ENCODE data around the gene PISD. TPM values are rescaled to one million over a fixed set of nuclear protein-coding genes. Genes with fewer than 3 reads are reported as not detected.

The PISD gene
- total and polyA plus RNA-seq, 9 of the 15 experiments (the other 6 are each of a cell fraction or from before 2014, with no cell fraction given) = 24.5 to 65.9 (median 36.6) TPM

DNA sequence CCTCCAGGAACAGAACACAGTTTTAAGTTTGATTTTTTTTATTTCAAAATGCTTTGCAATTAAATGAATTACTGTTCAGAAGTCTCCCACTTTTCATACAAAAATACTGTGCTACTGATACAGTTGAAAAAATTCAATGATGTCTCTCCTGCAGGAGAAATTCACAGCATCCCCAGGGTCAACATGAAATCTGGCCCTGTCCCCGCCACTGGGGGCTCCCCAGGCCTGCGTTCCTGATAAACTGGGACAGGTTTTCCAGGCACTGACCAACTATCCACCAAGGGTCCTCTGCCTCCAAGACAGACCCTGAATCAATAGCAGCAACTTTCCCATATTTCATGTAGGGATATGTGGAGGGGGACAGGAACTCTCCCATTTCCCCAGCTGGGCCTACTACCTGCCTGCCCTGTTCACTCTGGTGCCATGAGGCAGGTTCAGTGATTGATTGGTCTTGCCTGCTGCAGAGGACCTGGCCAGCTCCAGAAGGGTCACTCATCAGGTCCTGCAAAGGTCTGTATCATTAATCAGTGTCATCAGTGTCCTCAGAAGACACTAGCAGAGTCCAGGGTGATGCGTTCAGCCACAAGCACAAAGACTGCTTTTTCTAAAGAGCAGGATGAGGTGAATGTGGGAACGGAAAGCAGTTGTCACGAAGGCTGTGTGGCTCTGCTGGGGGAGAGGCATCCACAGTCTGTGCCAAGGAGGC lies 43.4 kb downstream of the PISD start (continued):
- TF ChIP-seq, protein P1, sequence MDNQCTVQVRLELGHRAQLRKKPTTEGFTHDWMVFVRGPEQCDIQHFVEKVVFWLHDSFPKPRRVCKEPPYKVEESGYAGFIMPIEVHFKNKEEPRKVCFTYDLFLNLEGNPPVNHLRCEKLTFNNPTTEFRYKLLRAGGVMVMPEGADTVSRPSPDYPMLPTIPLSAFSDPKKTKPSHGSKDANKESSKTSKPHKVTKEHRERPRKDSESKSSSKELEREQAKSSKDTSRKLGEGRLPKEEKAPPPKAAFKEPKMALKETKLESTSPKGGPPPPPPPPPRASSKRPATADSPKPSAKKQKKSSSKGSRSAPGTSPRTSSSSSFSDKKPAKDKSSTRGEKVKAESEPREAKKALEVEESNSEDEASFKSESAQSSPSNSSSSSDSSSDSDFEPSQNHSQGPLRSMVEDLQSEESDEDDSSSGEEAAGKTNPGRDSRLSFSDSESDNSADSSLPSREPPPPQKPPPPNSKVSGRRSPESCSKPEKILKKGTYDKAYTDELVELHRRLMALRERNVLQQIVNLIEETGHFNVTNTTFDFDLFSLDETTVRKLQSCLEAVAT (IDR thresholded peaks at IDR 0.05) = peak in 1 of 2 experiments; percentile 91; a peak in 2 of 4 replicates
- TF ChIP-seq ZBTB17 (CRISPR knock-in tag; IDR thresholded peaks at IDR 0.05) = peak; percentile 90
- TF ChIP-seq STAT5A (IDR thresholded peaks at IDR 0.05; ENCODE audit: borderline replicate concordance, low read length) = no peak
- TF ChIP-seq, protein P2, sequence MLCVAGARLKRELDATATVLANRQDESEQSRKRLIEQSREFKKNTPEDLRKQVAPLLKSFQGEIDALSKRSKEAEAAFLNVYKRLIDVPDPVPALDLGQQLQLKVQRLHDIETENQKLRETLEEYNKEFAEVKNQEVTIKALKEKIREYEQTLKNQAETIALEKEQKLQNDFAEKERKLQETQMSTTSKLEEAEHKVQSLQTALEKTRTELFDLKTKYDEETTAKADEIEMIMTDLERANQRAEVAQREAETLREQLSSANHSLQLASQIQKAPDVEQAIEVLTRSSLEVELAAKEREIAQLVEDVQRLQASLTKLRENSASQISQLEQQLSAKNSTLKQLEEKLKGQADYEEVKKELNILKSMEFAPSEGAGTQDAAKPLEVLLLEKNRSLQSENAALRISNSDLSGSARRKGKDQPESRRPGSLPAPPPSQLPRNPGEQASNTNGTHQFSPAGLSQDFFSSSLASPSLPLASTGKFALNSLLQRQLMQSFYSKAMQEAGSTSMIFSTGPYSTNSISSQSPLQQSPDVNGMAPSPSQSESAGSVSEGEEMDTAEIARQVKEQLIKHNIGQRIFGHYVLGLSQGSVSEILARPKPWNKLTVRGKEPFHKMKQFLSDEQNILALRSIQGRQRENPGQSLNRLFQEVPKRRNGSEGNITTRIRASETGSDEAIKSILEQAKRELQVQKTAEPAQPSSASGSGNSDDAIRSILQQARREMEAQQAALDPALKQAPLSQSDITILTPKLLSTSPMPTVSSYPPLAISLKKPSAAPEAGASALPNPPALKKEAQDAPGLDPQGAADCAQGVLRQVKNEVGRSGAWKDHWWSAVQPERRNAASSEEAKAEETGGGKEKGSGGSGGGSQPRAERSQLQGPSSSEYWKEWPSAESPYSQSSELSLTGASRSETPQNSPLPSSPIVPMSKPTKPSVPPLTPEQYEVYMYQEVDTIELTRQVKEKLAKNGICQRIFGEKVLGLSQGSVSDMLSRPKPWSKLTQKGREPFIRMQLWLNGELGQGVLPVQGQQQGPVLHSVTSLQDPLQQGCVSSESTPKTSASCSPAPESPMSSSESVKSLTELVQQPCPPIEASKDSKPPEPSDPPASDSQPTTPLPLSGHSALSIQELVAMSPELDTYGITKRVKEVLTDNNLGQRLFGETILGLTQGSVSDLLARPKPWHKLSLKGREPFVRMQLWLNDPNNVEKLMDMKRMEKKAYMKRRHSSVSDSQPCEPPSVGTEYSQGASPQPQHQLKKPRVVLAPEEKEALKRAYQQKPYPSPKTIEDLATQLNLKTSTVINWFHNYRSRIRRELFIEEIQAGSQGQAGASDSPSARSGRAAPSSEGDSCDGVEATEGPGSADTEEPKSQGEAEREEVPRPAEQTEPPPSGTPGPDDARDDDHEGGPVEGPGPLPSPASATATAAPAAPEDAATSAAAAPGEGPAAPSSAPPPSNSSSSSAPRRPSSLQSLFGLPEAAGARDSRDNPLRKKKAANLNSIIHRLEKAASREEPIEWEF (CRISPR knock-in tag; IDR thresholded peaks at IDR 0.05) = no peak
- TF ChIP-seq TEAD2 (tag; IDR thresholded peaks at IDR 0.05) = no peak
- no peak for TF ChIP-seq KLF13 (tag; IDR thresholded peaks at IDR 0.05; ENCODE audit: borderline replicate concordance, low read depth)
- no peak for TF ChIP-seq CEBPB (tag; IDR thresholded peaks at IDR 0.05)
- TF ChIP-seq, protein P3, sequence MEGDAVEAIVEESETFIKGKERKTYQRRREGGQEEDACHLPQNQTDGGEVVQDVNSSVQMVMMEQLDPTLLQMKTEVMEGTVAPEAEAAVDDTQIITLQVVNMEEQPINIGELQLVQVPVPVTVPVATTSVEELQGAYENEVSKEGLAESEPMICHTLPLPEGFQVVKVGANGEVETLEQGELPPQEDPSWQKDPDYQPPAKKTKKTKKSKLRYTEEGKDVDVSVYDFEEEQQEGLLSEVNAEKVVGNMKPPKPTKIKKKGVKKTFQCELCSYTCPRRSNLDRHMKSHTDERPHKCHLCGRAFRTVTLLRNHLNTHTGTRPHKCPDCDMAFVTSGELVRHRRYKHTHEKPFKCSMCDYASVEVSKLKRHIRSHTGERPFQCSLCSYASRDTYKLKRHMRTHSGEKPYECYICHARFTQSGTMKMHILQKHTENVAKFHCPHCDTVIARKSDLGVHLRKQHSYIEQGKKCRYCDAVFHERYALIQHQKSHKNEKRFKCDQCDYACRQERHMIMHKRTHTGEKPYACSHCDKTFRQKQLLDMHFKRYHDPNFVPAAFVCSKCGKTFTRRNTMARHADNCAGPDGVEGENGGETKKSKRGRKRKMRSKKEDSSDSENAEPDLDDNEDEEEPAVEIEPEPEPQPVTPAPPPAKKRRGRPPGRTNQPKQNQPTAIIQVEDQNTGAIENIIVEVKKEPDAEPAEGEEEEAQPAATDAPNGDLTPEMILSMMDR (IDR thresholded peaks at IDR 0.05 in 2 of 3, conservative IDR thresholded peaks at IDR 0.05 in 1 of 3; ENCODE audit: insufficient read depth in 2 of 3, low read depth in 1 of 3, low read length in 3 of 3) = peak; percentile 8 to 22 (median 15); a peak in 2 of 6 replicates
- no peak for TF ChIP-seq PHF8 (IDR thresholded peaks at IDR 0.05; ENCODE audit: borderline replicate concordance, low read length)
- TF ChIP-seq FOXA1 (IDR thresholded peaks at IDR 0.05; ENCODE audit: borderline replicate concordance) = no peak
- TF ChIP-seq POLR2A (conservative IDR thresholded peaks at IDR 0.05) = peak; percentile 28; the same call in 1 of the 2 replicates
- TF ChIP-seq, protein P4, sequence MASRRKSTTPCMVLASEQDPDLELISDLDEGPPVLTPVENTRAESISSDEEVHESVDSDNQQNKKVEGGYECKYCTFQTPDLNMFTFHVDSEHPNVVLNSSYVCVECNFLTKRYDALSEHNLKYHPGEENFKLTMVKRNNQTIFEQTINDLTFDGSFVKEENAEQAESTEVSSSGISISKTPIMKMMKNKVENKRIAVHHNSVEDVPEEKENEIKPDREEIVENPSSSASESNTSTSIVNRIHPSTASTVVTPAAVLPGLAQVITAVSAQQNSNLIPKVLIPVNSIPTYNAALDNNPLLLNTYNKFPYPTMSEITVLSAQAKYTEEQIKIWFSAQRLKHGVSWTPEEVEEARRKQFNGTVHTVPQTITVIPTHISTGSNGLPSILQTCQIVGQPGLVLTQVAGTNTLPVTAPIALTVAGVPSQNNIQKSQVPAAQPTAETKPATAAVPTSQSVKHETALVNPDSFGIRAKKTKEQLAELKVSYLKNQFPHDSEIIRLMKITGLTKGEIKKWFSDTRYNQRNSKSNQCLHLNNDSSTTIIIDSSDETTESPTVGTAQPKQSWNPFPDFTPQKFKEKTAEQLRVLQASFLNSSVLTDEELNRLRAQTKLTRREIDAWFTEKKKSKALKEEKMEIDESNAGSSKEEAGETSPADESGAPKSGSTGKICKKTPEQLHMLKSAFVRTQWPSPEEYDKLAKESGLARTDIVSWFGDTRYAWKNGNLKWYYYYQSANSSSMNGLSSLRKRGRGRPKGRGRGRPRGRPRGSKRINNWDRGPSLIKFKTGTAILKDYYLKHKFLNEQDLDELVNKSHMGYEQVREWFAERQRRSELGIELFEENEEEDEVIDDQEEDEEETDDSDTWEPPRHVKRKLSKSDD (conservative IDR thresholded peaks at IDR 0.05; ENCODE audit: low read length) = no peak
- TF ChIP-seq, protein P5, sequence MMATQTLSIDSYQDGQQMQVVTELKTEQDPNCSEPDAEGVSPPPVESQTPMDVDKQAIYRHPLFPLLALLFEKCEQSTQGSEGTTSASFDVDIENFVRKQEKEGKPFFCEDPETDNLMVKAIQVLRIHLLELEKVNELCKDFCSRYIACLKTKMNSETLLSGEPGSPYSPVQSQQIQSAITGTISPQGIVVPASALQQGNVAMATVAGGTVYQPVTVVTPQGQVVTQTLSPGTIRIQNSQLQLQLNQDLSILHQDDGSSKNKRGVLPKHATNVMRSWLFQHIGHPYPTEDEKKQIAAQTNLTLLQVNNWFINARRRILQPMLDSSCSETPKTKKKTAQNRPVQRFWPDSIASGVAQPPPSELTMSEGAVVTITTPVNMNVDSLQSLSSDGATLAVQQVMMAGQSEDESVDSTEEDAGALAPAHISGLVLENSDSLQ (IDR thresholded peaks at IDR 0.05) = peak; percentile 73
- no peak for TF ChIP-seq NFATC3 (IDR thresholded peaks at IDR 0.05)
- TF ChIP-seq ELF2 (CRISPR knock-in tag; IDR thresholded peaks at IDR 0.05) = no peak
